HUES64 (cell line): ENCODE data around the gene VDR.
"Not testable (repeated sequence)": the region's sequence is repeated elsewhere in the genome, so short reads cannot be mapped to it uniquely, and the experiment has no call there.

Experiments
- H3K27ac ChIP-seq: 2 replicates; pipeline ENCODE4 v1.7.0; 2013; ENCODE audit warnings: low read depth, low read length, inconsistent platforms
- H3K27me3 ChIP-seq: 2 replicates; pipeline ENCODE4 v1.6.1; 2013; ENCODE audit warnings: mild to moderate bottlenecking, low read length; ENCODE audit not compliant: insufficient read depth
- H3K36me3 ChIP-seq: 2 replicates; pipeline ENCODE4 v1.6.1; 2013; ENCODE audit warnings: mild to moderate bottlenecking, low read length; ENCODE audit not compliant: insufficient read depth
- H3K4me1 ChIP-seq: 2 replicates; pipeline ENCODE4 v1.6.1; 2013; ENCODE audit warnings: mild to moderate bottlenecking, low read length, moderate library complexity; ENCODE audit not compliant: insufficient read depth
- H3K4me3 ChIP-seq: 2 replicates; pipeline ENCODE4 v1.5.1; 2013; ENCODE audit warnings: mild to moderate bottlenecking, low read length, moderate library complexity
- H3K9ac ChIP-seq: 2 replicates; pipeline ENCODE4 v1.6.1; 2013; ENCODE audit warnings: mild to moderate bottlenecking, low read depth, low read length
- H3K9me3 ChIP-seq: 2 replicates; pipeline ENCODE4 v1.6.1; 2013; ENCODE audit warnings: low read depth, low read length; ENCODE audit not compliant: insufficient read depth
- WGBS: fragments of 150-250, 120-280 bp; methylation state at CpG from one replicate; pipeline ENCODE4 v1.1.7; 2013; ENCODE audit warnings: missing lambda C conversion rate; 5-methylcytosine and 5-hydroxymethylcytosine counted together

VDR gene

DNA sequence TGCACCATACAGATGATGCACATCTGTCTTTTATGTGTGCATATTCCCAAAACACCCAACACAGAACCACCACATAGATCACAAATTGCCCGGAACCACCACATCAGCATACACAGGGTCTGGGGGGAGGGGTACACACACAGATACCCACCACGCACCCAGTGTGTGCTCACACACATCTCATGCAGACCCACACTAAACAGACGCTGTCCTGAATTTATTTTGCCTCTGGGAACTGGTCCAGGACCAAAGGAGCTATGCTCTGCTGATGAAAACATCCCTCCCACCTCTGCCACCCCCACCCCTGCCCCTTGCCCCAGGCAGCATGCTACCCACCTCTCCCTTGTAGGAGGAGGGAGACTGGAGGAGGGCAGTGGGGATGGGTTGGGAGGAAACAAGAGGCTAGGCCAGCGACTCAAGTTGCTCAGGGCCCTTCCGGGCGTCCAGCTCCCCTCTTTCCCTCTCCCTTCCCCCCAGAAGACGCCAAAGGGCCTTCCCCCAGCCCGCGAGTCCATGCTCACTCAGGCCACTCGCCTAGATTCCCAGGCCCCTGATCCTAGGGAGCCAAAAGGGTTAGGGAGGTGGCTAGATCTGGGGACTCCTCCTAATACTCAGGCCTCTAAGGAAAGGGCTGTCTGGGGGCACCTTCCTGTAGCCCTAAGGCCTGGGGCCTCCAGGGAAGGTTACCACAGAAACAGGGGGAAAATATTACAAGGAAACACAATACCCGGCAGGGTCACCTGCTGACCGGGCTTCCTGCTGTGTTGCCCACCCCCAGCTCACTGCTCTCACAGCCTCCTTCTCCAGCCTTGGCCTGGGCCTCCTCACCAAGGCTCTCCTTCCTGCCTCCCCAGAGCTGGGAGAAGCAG is 88.2 kb downstream of the VDR start:
- peaks cover 12% of the 10 kb centered on the region; the same call in 1 of the 2 replicates for H3K36me3 ChIP-seq
- peaks cover 63% of the 10 kb centered on the region for H3K4me1 ChIP-seq
- peak overlapping the region; percentile 22 for H3K9ac ChIP-seq
- no peaks in the 10 kb centered on the region for H3K9me3 ChIP-seq
- no peaks in the 10 kb centered on the region for H3K27me3 ChIP-seq
- H3K4me3 ChIP-seq: peak overlapping the region; percentile 8; the same call in 1 of the 2 replicates
- H3K27ac ChIP-seq: peak overlapping the region; percentile 63
- WGBS: 57% methylated on average over 11 of the region's 12 CpGs

DNA sequence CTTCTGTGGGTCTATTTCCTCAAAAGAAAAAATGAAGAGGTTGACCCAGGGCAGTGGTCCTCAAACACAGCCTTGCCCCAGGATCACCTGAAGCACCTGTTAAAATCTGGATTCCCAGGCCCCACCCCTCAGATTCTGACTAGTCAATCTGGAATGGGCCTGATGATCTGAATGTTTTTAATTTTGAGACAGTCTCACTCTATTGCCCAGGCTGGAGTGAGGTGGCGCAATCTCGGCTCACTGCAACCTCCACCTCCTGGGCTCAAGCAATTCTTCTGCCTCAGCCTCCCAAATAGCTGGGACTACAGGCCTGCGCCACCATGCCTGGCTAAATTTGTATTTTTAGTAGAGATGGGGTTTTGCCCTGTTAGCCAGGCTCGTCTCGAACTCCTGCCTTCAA is 89.3 kb downstream of the VDR start:
- not testable (repeated sequence) for H3K27ac ChIP-seq, H3K27me3 ChIP-seq, H3K4me3 ChIP-seq, H3K9ac ChIP-seq, H3K9me3 ChIP-seq
- 95% methylated on average over 5 of the region's 5 CpGs for WGBS
- peaks cover 12% of the 10 kb centered on the region; the same call in 1 of the 2 replicates for H3K36me3 ChIP-seq
- peaks cover 66% of the 10 kb centered on the region for H3K4me1 ChIP-seq

DNA sequence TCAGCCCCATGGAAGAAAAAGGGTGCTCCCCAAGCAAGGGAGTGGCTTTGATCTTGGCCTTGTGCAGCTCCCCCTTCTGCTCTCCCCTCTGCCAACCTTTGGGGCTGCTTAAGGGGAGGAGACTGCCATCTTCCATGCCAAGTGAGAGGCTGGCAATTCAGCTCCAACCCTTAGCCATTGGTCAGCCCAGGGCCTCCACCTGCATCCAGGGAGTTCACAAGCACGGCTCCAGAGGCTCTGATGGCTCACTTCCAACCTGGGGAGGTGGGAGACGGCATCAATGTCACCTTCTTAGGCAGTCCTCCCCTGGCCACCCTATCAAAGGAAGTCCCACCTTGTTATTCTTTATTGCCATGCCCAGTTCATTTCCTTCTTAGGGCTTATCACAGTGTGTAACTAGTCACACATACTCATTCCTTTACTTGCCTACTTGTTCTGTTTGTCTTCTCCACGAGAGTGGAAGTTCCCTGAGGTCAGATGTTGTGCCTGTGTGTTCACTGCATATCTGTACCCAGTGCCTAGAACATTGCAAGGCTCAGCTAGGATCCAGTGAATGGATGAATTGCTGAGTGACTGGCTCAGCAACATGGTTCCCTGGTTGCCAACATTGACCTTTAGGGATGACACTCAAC is 90.1 kb downstream of the VDR start:
- Histone ChIP-seq H3K9me3 (no peaks in the 10 kb centered on the region), H3K9ac (no peak overlapping the region), H3K27ac (no peak overlapping the region; the same call in 1 of the 2 replicates), H3K4me3 (no peak overlapping the region), H3K4me1 (peaks cover 70% of the 10 kb centered on the region), H3K36me3 (peaks cover 12% of the 10 kb centered on the region; the same call in 1 of the 2 replicates), H3K27me3 (no peaks in the 10 kb centered on the region)
- 92% methylated on average over 3 of the region's 3 CpGs for WGBS

DNA sequence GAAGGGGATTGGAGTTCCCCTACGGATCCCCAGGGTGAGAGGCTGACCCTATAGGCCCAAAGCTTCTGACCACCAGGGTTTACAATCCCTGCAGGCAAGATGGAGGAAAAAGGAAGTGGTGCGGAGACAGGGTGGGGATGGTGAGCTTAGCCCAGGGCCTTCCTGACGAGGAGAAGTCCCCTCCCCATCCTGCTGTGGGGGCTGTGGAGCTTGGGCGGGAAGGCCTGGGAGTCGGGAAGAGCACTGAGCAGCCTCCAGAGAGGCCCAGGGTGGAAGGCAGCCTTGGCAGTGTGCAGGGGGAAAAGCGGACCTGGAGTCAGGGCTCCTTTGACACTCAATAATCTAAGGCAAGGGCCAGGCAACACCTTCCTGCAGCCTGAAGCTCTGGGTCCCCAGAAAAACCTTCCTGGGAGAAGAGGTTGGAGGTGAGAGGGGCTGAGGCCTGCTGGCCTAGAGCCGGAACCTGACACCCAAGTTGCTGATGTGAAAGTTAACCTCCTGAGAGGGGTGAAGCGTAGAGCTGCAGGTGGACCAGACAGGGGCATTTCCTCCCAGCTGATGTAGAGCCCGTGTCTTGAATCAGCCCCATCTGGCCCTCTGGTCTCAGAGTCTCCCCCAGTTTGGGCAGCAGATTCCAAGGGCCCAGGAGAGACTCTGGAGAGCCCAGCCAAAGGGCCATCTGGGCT is 91.1 kb downstream of the VDR start:
- peaks cover 12% of the 10 kb centered on the region; the same call in 1 of the 2 replicates for H3K36me3 ChIP-seq
- peak overlapping the region; percentile 41 for H3K4me3 ChIP-seq
- no peaks in the 10 kb centered on the region for H3K27me3 ChIP-seq
- peaks cover 76% of the 10 kb centered on the region for H3K4me1 ChIP-seq
- peak overlapping the region; percentile 98 for H3K27ac ChIP-seq
- no peaks in the 10 kb centered on the region for H3K9me3 ChIP-seq
- WGBS: 49% methylated on average over 9 of the region's 9 CpGs
- H3K9ac ChIP-seq: peak overlapping the region; percentile 33; the same call in 1 of the 2 replicates

DNA sequence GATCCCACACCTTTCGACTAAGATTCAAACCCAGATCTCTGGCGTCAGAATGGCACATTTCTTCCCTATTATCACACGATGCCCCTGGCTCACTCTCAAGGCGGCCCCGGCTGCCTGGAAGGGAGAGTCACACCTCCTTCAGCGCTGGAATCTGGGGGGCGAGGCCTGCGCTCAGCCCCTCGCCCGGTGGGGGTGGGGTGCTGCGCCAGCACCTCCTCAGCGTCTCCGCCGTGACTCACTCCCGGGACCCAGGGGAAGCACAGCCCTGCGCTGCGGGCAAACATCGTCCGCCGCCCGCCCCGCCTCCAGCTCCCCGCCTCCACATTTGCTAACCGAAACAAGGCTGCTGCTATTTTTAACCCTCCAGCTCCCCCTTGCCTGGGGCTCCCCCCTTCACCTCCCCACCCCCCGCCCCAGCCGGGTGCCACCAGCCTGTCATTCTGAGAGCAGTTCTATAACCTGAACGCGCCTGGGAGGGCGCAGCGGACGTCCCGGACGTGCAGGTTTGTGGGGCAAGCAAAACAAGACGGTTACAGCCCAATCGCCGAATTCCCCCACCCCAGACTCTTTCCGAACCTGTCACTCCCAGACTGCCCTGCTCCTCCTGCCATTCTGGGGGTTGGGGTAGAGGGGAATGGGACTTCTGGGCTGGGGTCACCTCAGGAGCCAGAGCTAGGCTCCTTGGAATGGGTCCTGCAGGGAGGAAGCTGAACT is 91.8 kb downstream of the VDR start:
- peak overlapping the region; percentile 33 for H3K9ac ChIP-seq
- H3K4me3 ChIP-seq: peak overlapping the region; percentile 41
- 3% methylated on average over 36 of the region's 37 CpGs for WGBS
- no peaks in the 10 kb centered on the region for H3K27me3 ChIP-seq
- peaks cover 76% of the 10 kb centered on the region for H3K4me1 ChIP-seq
- peaks cover 9% of the 10 kb centered on the region; the same call in 1 of the 2 replicates for H3K36me3 ChIP-seq
- H3K9me3 ChIP-seq: no peaks in the 10 kb centered on the region
- H3K27ac ChIP-seq: peak overlapping the region; percentile 98

DNA sequence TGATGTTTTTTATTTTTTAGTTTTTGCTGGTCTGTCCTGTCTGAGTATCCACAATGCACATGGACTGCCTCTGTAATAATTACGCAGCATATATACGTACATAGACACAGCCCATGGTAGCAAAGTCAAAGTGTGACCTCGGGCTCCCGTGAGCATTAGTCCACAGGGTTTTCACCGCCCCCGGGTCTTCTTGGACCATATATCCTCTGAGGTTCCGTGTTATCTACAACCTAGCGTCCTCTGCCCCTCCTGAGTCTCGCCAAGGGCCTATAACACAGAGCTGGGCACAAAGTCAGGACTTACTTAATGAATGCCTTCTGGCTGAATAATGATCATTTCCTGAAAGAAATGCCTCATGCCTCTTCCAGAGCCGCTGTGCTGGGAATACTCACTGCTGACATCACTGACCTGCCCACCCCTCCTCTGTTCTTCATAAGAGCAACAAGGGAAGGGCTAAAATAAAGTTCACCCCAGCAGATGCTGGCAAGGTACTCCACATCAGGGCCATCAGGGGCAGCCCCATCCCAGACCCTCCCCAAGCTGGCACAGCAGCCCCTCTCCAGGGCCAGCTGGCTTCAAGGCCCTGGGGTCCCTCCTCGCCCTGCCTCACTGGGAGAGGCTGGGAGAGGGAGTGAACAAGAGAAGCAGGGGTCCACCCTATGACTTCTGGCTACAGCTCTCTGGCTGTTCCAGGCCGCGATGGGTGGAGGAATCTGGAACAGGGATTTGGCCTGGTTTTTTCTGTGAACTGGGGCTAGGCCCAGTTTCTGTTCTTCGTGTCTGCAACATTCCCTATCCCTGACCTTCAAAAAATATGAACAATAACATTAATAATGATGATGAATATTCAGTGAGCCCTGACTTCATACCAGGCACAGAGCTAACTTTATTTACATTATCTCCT is 93.0 kb downstream of the VDR start:
- H3K27ac ChIP-seq: peak overlapping the region; percentile 98
- H3K4me1 ChIP-seq: peaks cover 73% of the 10 kb centered on the region
- peaks cover 6% of the 10 kb centered on the region; the same call in 1 of the 2 replicates for H3K36me3 ChIP-seq
- H3K4me3 ChIP-seq: peak overlapping the region; percentile 41; the same call in 1 of the 2 replicates
- H3K9me3 ChIP-seq: no peaks in the 10 kb centered on the region
- WGBS: 86% methylated on average over 13 of the region's 14 CpGs
- peak overlapping the region; percentile 22 for H3K9ac ChIP-seq
- no peaks in the 10 kb centered on the region for H3K27me3 ChIP-seq

DNA sequence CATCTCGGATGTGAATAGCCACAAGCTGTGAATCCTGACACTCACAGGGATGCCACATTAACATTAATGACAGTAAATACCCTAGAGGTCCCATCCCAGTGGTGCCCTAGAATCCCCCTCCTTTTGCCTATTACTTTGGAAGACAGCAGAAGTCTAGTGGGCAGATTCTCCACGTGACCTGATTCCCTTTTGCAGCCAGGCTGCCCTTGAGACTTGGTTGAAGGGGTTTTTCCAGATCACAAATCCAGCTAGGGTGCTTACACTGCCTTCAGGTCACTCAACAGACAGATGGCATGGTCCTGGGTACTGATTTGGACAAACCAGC is 93.8 kb downstream of the VDR start:
- peaks cover 67% of the 10 kb centered on the region for H3K4me1 ChIP-seq
- no peaks in the 10 kb centered on the region for H3K9me3 ChIP-seq
- 14% methylated on average over 2 of the region's 2 CpGs for WGBS
- H3K36me3 ChIP-seq: peaks cover 8% of the 10 kb centered on the region; the same call in 1 of the 2 replicates
- no peak overlapping the region for H3K9ac ChIP-seq
- H3K4me3 ChIP-seq: no peak overlapping the region
- H3K27ac ChIP-seq: peak overlapping the region; percentile 61; the same call in 1 of the 2 replicates
- H3K27me3 ChIP-seq: no peaks in the 10 kb centered on the region

DNA sequence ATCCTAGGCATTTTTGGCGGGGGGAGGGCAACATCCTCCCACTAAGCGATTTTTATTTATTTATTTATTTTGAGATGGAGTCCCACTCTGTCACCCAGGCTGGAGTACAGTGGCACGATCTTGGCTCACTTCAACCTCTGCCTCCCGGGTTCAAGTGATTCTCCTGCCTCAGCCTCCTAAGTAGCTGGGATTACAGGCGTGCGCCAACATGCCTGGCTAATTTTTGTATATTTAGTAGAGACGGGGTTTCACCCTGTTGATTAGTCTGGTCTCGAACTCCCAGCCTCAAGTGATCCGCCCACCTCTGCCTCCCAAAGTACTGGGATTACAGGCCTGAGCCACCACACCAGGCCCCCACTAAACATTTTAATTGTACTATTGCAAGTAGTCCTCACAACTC is 95.3 kb downstream of the VDR start:
- not testable (repeated sequence) for H3K27me3 ChIP-seq, H3K9me3 ChIP-seq, H3K27ac ChIP-seq, H3K4me3 ChIP-seq, H3K9ac ChIP-seq
- 96% methylated on average over 8 of the region's 9 CpGs for WGBS
- H3K4me1 ChIP-seq: peaks cover 63% of the 10 kb centered on the region
- peaks cover 15% of the 10 kb centered on the region for H3K36me3 ChIP-seq

DNA sequence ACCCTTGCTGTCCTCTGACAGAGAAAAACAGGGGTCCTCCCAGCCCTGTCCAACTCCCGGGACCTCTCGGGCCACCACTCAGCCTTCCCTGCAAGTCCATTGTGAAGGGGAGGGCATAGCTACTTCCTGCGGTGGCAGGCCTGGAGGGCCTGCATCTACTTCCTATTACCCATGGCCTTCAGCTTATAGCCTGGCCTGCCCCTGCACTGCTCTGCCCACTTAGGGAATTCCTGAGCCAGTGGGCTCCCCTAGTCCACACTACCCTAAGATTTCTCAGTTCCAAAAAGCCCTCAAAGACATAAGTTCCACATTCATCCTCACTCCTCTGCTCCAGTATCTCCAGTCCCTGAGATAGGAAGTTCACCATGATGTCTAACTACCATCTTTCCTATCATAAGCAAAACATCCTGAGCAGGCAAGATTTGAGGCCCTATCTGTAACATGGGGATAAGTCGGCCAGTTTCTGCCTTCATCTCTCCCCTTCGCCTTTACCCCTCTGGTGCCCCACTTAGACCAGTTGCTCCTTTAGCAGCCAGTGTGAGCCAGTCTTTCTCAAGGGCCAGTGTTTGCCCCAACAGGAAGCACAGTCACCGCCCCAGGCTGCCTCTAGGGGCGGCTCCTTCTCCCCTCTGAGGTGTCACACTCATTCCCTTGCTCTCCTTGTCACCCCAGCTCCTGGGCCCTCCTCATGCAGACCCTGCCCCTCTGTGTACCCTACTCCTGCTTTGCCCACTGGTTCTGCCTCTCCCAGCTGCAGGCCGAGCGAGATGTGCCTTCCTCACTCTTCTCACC is 96.0 kb downstream of the VDR start:
- 77% methylated on average over 9 of the region's 9 CpGs for WGBS
- Histone ChIP-seq H3K4me1 (peaks cover 56% of the 10 kb centered on the region), H3K27ac (no peak overlapping the region), H3K9ac (no peak overlapping the region), H3K27me3 (no peaks in the 10 kb centered on the region), H3K36me3 (peaks cover 13% of the 10 kb centered on the region), H3K4me3 (no peak overlapping the region), H3K9me3 (no peaks in the 10 kb centered on the region)
